Measurements from ENCODE around the gene NMT1. TPM values are rescaled to one million over a fixed set of nuclear protein-coding genes. Genes with fewer than 3 reads are reported as not detected.
A peak's percentile ranks its signal among the peaks of the same experiment; 100 is the strongest.

The NMT1 gene
- total RNA-seq, 2 donors from 2014 or later, result 44.6 to 52.7 TPM

- peak overlapping the region in 1 of 2 donors; percentile 63 for H3K4me3 ChIP-seq
- peaks cover 0 to 45% of the 10 kb centered on the region in 2 donors for H3K4me1 ChIP-seq
- DNase-seq (ENCODE audit: low spot score), result no peak
- H3K36me3 ChIP-seq, result no peaks in the 10 kb centered on the region
- peak overlapping the region; percentile 26 to 59 for H3K27ac ChIP-seq
- no peaks in the 10 kb centered on the region for H3K27me3 ChIP-seq
- no peak for TF ChIP-seq CTCF (IDR thresholded peaks at IDR 0.05)
- H3K9me3 ChIP-seq, result no peaks in the 10 kb centered on the region
These were observed 42.6 kb upstream of the NMT1 start for GRCh38 chr17:45018514-45018847.

- peak; percentile 51 to 52 for TF ChIP-seq CTCF (IDR thresholded peaks at IDR 0.05)
- H3K36me3 ChIP-seq, result no peaks in the 10 kb centered on the region
- H3K27ac ChIP-seq, result peak overlapping the region; percentile 33 to 59
- H3K27me3 ChIP-seq, result no peaks in the 10 kb centered on the region
- no peak for DNase-seq (ENCODE audit: low spot score)
- H3K9me3 ChIP-seq, result no peaks in the 10 kb centered on the region
- peaks cover 0 to 45% of the 10 kb centered on the region in 2 donors for H3K4me1 ChIP-seq
- peak overlapping the region; percentile 31 to 63 for H3K4me3 ChIP-seq
These were observed 42.0 kb upstream of the NMT1 start for GRCh38 chr17:45018848-45019711.

- no peak for DNase-seq (ENCODE audit: low spot score)
- Histone ChIP-seq H3K27me3 (no peaks in the 10 kb centered on the region), H3K27ac (peak overlapping the region; percentile 74 to 75), H3K4me3 (no peak overlapping the region), H3K9me3 (no peaks in the 10 kb centered on the region), H3K36me3 (no peaks in the 10 kb centered on the region), H3K4me1 (peaks cover 0 to 45% of the 10 kb centered on the region in 2 donors)
- no peak for TF ChIP-seq CTCF (IDR thresholded peaks at IDR 0.05)
These were observed 40.6 kb upstream of the NMT1 start for GRCh38 chr17:45020354-45021138.

- Histone ChIP-seq H3K36me3 (no peaks in the 10 kb centered on the region), H3K27ac (peak overlapping the region; percentile 74 to 75), H3K27me3 (no peaks in the 10 kb centered on the region), H3K4me1 (peaks cover 0 to 45% of the 10 kb centered on the region in 2 donors), H3K9me3 (no peaks in the 10 kb centered on the region), H3K4me3 (peak overlapping the region; percentile 25 to 46)
- no peak for DNase-seq (ENCODE audit: low spot score)
- peak; percentile 97 to 99 for TF ChIP-seq CTCF (IDR thresholded peaks at IDR 0.05)
These were observed 39.4 kb upstream of the NMT1 start for GRCh38 chr17:45021607-45022287.

- Histone ChIP-seq H3K4me3 (peak overlapping the region in 1 of 2 donors; percentile 46), H3K27me3 (no peaks in the 10 kb centered on the region), H3K27ac (peak overlapping the region; percentile 74 to 75), H3K4me1 (peaks cover 0 to 45% of the 10 kb centered on the region in 2 donors), H3K36me3 (no peaks in the 10 kb centered on the region), H3K9me3 (no peaks in the 10 kb centered on the region)
- no peak for DNase-seq (ENCODE audit: low spot score)
- peak in 1 of 2 donors; percentile 18 for TF ChIP-seq CTCF (IDR thresholded peaks at IDR 0.05)
These were observed 38.8 kb upstream of the NMT1 start for GRCh38 chr17:45022288-45022648.
